BLaER1 (cell line): Measurements from ENCODE around the gene CDH18.

Experiments
- H3K27ac ChIP-seq: shearing (Covaris generic); formaldehyde crosslinking; 2 replicates; pipeline ENCODE4 v1.8.1; 2022
- H3K27me3 ChIP-seq: shearing (Covaris generic); formaldehyde crosslinking; 2 replicates; pipeline ENCODE4 v1.8.1; 2022
- H3K36me3 ChIP-seq: shearing (Covaris generic); formaldehyde crosslinking; 2 replicates; pipeline ENCODE4 v1.8.1; 2022
- H3K4me1 ChIP-seq: shearing (Covaris generic); formaldehyde crosslinking; 2 replicates; pipeline ENCODE4 v1.8.1; 2022
- H3K4me2 ChIP-seq: shearing (Covaris generic); formaldehyde crosslinking; 2 replicates; pipeline ENCODE4 v1.8.1; 2022
- H3K4me3 ChIP-seq: shearing (Covaris generic); formaldehyde crosslinking; 2 replicates; pipeline ENCODE4 v1.8.1; 2022
- H3K9ac ChIP-seq: shearing (Covaris generic); formaldehyde crosslinking; 2 replicates; pipeline ENCODE4 v1.8.1; 2022
- H3K9me3 ChIP-seq: shearing (Covaris generic); formaldehyde crosslinking; 2 replicates; pipeline ENCODE4 v1.8.1; 2022
- H4K20me1 ChIP-seq: shearing (Covaris generic); formaldehyde crosslinking; 2 replicates; pipeline ENCODE4 v1.8.1; 2022
- Cebpa-rat ChIP-seq: shearing (Covaris generic); IDR thresholded peaks from 2 replicates; pipeline ENCODE4 v1.8.1; 2022

CDH18 gene

DNA sequence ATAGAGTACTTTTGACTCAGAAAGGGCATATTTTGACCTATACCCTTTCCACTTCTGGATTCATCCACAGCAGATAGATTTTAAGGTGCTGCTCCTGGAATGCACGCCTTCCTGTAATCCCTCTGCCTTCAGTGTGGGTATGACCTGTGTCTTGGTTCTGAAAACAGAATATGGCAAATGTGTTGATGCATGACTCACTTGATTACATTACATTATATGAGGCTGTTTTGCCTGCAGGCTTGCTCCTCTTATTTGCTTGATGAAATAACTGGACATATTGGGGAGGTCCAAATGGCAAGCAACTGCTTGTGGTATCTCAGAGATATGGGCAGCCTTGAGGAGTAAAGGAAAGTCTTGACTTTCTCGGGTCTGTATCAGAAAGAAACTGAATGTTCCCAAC lies 468.6 kb downstream of the CDH18 start:
- H3K4me2 ChIP-seq: no peak overlapping the region
- H3K9ac ChIP-seq: no peak overlapping the region
- no peaks in the 10 kb centered on the region for H3K4me1 ChIP-seq
- no peaks in the 10 kb centered on the region for H3K9me3 ChIP-seq
- H3K4me3 ChIP-seq: no peak overlapping the region
- no peaks in the 10 kb centered on the region for H4K20me1 ChIP-seq
- no peak for TF ChIP-seq Cebpa-rat
- H3K27ac ChIP-seq: no peak overlapping the region
- no peaks in the 10 kb centered on the region for H3K27me3 ChIP-seq
- no peaks in the 10 kb centered on the region for H3K36me3 ChIP-seq

- Histone ChIP-seq H3K36me3 (no peaks in the 10 kb centered on the region), H3K4me3 (no peak overlapping the region), H3K9me3 (no peaks in the 10 kb centered on the region), H3K4me1 (no peaks in the 10 kb centered on the region), H4K20me1 (no peaks in the 10 kb centered on the region), H3K27me3 (no peaks in the 10 kb centered on the region), H3K4me2 (no peak overlapping the region), H3K9ac (no peak overlapping the region), H3K27ac (no peak overlapping the region)
- no peak for TF ChIP-seq Cebpa-rat
Observed at GRCh38 chr5:19498852-19499251, 489.1 kb downstream of the CDH18 start.

GRCh38 chr5:19497229-19497815 lies 490.7 kb downstream of the CDH18 start:
- no peak for TF ChIP-seq Cebpa-rat
- Histone ChIP-seq H4K20me1 (no peaks in the 10 kb centered on the region), H3K4me1 (no peaks in the 10 kb centered on the region), H3K4me2 (no peak overlapping the region), H3K9ac (no peak overlapping the region), H3K27me3 (no peaks in the 10 kb centered on the region), H3K9me3 (no peaks in the 10 kb centered on the region), H3K27ac (no peak overlapping the region), H3K36me3 (no peaks in the 10 kb centered on the region), H3K4me3 (no peak overlapping the region)

- Histone ChIP-seq H3K4me3 (no peak overlapping the region), H3K4me2 (no peak overlapping the region)
Observed at GRCh38 chr5:19496056-19496455, 491.9 kb downstream of the CDH18 start.

DNA sequence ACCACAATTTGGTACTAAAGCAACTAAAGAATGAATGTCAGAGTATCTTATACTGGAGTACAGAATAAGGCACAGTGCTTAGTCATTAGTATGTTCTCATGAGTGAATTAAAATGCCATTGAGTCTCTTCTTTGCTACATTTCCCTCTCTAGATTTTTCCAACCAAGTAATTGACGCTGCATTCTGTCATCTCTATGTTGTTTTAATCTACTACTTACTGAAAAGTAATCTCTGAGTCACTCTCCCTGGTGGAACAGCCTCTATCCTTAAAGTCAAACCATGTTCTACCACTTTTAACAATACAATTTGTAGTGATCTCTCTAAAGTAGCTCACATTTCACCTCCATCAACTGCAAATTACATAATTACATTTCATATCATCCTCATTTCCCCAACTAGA lies 495.1 kb downstream of the CDH18 start:
- no peaks in the 10 kb centered on the region for H3K4me1 ChIP-seq
- no peaks in the 10 kb centered on the region for H4K20me1 ChIP-seq
- no peak overlapping the region for H3K4me3 ChIP-seq
- no peaks in the 10 kb centered on the region for H3K27me3 ChIP-seq
- H3K9me3 ChIP-seq: no peaks in the 10 kb centered on the region
- TF ChIP-seq Cebpa-rat: no peak
- H3K36me3 ChIP-seq: no peaks in the 10 kb centered on the region
- H3K9ac ChIP-seq: no peak overlapping the region
- no peak overlapping the region for H3K27ac ChIP-seq
- H3K4me2 ChIP-seq: no peak overlapping the region

More at GRCh38 chr5:19496056-19496455, 491.9 kb downstream of the CDH18 start:
- Histone ChIP-seq H3K9ac (no peak overlapping the region), H3K36me3 (no peaks in the 10 kb centered on the region), H3K27me3 (no peaks in the 10 kb centered on the region), H4K20me1 (no peaks in the 10 kb centered on the region), H3K4me1 (no peaks in the 10 kb centered on the region), H3K9me3 (no peaks in the 10 kb centered on the region), H3K27ac (no peak overlapping the region)
- TF ChIP-seq Cebpa-rat: no peak

DNA sequence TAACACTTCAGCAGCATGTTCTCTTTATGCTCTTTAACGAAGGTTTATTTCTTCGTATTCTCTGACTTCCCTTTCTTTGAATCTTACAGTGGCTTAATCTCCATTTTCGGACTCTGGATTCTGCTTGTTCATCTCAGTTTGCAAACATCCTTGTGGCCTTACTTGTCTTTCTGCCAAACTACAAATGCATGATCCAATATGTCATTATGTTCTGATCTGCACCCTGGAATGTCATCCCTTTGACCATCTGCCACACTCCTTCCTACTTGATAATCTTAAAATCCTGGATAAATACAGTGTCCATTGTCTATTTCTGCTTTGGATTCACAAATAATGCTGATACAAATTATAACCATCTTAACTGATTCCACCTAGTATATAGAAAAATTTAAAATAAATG lies 499.2 kb downstream of the CDH18 start:
- H3K4me2 ChIP-seq: no peak overlapping the region
- no peak overlapping the region for H3K9ac ChIP-seq
- no peak overlapping the region for H3K27ac ChIP-seq
- no peaks in the 10 kb centered on the region for H3K36me3 ChIP-seq
- TF ChIP-seq Cebpa-rat: no peak
- no peaks in the 10 kb centered on the region for H3K9me3 ChIP-seq
- no peaks in the 10 kb centered on the region for H3K27me3 ChIP-seq
- H4K20me1 ChIP-seq: no peaks in the 10 kb centered on the region
- H3K4me1 ChIP-seq: no peaks in the 10 kb centered on the region
- no peak overlapping the region for H3K4me3 ChIP-seq

- H3K27ac ChIP-seq: no peak overlapping the region
- H3K4me1 ChIP-seq: no peaks in the 10 kb centered on the region
- no peak overlapping the region for H3K4me3 ChIP-seq
- no peak for TF ChIP-seq Cebpa-rat
- H3K36me3 ChIP-seq: no peaks in the 10 kb centered on the region
- no peaks in the 10 kb centered on the region for H3K27me3 ChIP-seq
- H3K9me3 ChIP-seq: no peaks in the 10 kb centered on the region
- H3K9ac ChIP-seq: no peak overlapping the region
- no peak overlapping the region for H3K4me2 ChIP-seq
- H4K20me1 ChIP-seq: no peaks in the 10 kb centered on the region
Observed at GRCh38 chr5:19487480-19487879, 500.5 kb downstream of the CDH18 start.

DNA sequence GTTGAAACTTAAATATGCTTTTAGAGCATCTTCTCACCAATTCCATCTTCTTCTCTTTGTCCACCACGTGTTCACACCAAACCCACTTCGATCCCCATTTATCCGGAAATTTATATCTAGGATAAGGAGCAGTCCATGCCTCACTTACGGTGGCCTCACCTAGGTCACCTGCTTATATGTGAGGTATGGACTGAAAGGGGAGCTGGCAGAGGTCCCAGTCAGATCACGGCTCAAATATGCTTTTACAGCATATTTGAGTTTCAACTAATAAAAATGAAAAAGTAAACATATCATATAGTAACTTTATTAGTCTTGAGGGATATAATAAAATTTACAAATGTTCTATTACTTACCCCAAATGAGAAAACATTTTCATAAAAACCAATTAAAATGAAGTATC lies 508.4 kb downstream of the CDH18 start:
- Histone ChIP-seq H3K9ac (no peak overlapping the region), H3K27me3 (no peaks in the 10 kb centered on the region)

DNA sequence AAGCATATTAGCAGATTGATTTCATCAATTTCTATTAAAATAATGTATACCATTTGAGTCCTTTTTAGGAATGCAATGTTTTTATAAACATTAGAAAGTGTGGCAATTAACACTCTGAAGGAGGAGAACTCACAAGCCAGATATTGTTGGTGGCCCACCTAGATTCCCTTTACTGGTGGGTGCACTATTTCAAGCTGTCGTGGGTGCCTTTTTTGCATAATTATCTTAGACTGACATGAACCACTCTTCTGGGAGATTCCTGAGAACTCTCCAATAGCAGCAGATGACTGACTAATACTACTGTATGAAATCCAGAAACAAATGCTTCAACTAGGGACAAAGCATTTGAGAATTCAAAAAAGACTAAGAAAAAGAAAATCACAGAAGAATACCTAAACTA lies 526.0 kb downstream of the CDH18 start:
- no peak for TF ChIP-seq Cebpa-rat
- H3K4me1 ChIP-seq: no peaks in the 10 kb centered on the region
- no peak overlapping the region for H3K27ac ChIP-seq

More for the DNA sequence above, 508.4 kb downstream of the CDH18 start:
- Histone ChIP-seq H3K4me3 (no peak overlapping the region), H3K36me3 (no peaks in the 10 kb centered on the region), H4K20me1 (no peaks in the 10 kb centered on the region), H3K27ac (no peak overlapping the region), H3K4me2 (no peak overlapping the region), H3K4me1 (no peaks in the 10 kb centered on the region), H3K9me3 (no peaks in the 10 kb centered on the region)
- no peak for TF ChIP-seq Cebpa-rat

GRCh38 chr5:19424506-19424905 lies 563.5 kb downstream of the CDH18 start:
- no peak for TF ChIP-seq Cebpa-rat
- Histone ChIP-seq H4K20me1 (no peaks in the 10 kb centered on the region), H3K27ac (no peak overlapping the region), H3K4me3 (no peak overlapping the region), H3K4me1 (no peaks in the 10 kb centered on the region), H3K27me3 (no peaks in the 10 kb centered on the region), H3K9ac (no peak overlapping the region), H3K9me3 (no peaks in the 10 kb centered on the region), H3K36me3 (no peaks in the 10 kb centered on the region), H3K4me2 (no peak overlapping the region)

More for the DNA sequence above, 526.0 kb downstream of the CDH18 start:
- Histone ChIP-seq H3K36me3 (no peaks in the 10 kb centered on the region), H3K4me3 (no peak overlapping the region), H3K9me3 (no peaks in the 10 kb centered on the region), H4K20me1 (no peaks in the 10 kb centered on the region), H3K4me2 (no peak overlapping the region), H3K27me3 (no peaks in the 10 kb centered on the region), H3K9ac (no peak overlapping the region)
